ENCODE measurements around the gene ZEB2.

GRCh38 chr2:144426981-144427479 is 92.9 kb downstream of the ZEB2 start:
- TF ChIP-seq CTCF (conservative IDR thresholded peaks at IDR 0.05; ENCODE audit: low read length) (no peak), EZH2phosphoT487 (IDR thresholded peaks at IDR 0.05; ENCODE audit: borderline replicate concordance) (no peak)

Measured in Loucy (cell line).